Measurements from ENCODE around the gene TBC1D17.

TBC1D17 gene

GRCh38 chr19:49835562-49835961 is 41.9 kb upstream of the TBC1D17 start:
- no peak for TF ChIP-seq CTCF (IDR thresholded peaks at IDR 0.05; ENCODE audit: extremely low read depth, missing control alignments)
- no peak for DNase-seq (ENCODE audit: low spot score)

- DNase-seq (ENCODE audit: low spot score), result no peak
- TF ChIP-seq CTCF (IDR thresholded peaks at IDR 0.05; ENCODE audit: extremely low read depth, missing control alignments), result no peak
Observed at GRCh38 chr19:49836176-49837008, 41.1 kb upstream of the TBC1D17 start.

- TF ChIP-seq CTCF (IDR thresholded peaks at IDR 0.05; ENCODE audit: extremely low read depth, missing control alignments), result no peak
- no peak for DNase-seq (ENCODE audit: low spot score)
Observed at GRCh38 chr19:49837009-49837310, 40.5 kb upstream of the TBC1D17 start.

GRCh38 chr19:49837425-49837824 is 40.1 kb upstream of the TBC1D17 start:
- DNase-seq (ENCODE audit: low spot score), result no peak
- TF ChIP-seq CTCF (IDR thresholded peaks at IDR 0.05; ENCODE audit: extremely low read depth, missing control alignments), result no peak

- TF ChIP-seq CTCF (IDR thresholded peaks at IDR 0.05; ENCODE audit: extremely low read depth, missing control alignments), result no peak
Observed at GRCh38 chr19:49838885-49839588, 38.5 kb upstream of the TBC1D17 start.

GRCh38 chr19:49839713-49840112 is 37.8 kb upstream of the TBC1D17 start:
- TF ChIP-seq CTCF (IDR thresholded peaks at IDR 0.05; ENCODE audit: extremely low read depth, missing control alignments), result no peak

More at GRCh38 chr19:49838885-49839588, 38.5 kb upstream of the TBC1D17 start:
- no peak for DNase-seq (ENCODE audit: low spot score)

GRCh38 chr19:49840321-49840720 is 37.2 kb upstream of the TBC1D17 start:
- no peak for DNase-seq (ENCODE audit: low spot score)
- no peak for TF ChIP-seq CTCF (IDR thresholded peaks at IDR 0.05; ENCODE audit: extremely low read depth, missing control alignments)

More at GRCh38 chr19:49839713-49840112, 37.8 kb upstream of the TBC1D17 start:
- no peak for DNase-seq (ENCODE audit: low spot score)

All from GM20000 (cell line).